Skeletal muscle cell (primary cell): ENCODE results near the gene NFILZ.
A peak's percentile ranks its signal among the peaks of the same experiment; 100 is the strongest.
"Not testable (repeated sequence)": the region's sequence is repeated elsewhere in the genome, so short reads cannot be mapped to it uniquely, and the experiment has no call there.

Source experiments
- DNase-seq: peaks from one replicate; pipeline ENCODE4 v3.0.0-alpha.2; 2010; ENCODE audit warnings: low read depth
- H3K4me3 ChIP-seq: 2 replicates; pipeline ENCODE4 v1.5.1; 2011; ENCODE audit warnings: low read depth, mild to moderate bottlenecking, control low read depth, low read length, moderate library complexity

The NFILZ gene

DNA sequence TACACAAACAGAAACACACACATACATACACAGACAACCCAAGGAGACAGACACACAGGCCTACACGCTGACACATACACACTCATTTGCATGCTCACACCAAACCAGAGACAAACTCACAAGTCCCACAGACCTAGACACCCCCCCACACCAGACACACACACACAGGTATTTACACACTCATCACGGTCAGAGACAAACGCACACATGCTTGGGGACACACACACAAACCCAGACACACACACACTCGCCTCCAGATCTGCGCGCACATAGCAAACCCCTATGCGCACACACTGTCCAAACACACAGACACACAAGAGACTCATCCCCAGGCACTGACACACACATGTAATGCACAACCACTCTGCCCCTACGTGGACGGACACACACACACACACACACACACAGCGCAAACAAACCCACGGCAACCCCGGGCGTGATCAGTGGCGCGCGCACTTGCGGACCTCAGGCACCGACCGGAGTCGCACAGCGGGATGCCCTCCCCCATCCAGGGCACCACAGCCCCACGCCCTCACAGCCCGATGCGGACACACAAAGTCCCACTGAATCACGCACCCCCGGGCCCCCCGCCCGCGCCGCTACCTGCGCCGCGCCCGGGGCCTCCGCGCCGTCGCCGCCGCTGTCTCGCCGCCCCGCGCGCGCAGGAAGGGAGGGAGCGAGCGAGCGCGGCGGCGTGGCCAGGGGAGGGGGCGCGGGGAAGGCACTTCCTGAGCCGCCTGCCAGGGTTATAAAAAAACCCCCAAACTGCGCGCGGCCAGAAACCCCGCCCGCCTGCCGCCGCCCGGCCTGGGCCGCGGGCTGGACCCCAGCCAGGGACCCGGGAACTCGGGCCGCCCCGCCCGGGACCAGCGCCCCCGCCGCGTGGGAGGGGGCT is 20.1 kb upstream of the NFILZ start, which contains the start of gene ADAMTS10:
TSS of gene ADAMTS10 (minus strand) at position 675 of the 895 bp plus-strand sequence. CDS start 5,005 bp downstream, outside the sequence.
- H3K4me3 ChIP-seq, result peak within 1 kb of the TSS; percentile 78
- no peak for DNase-seq

DNA sequence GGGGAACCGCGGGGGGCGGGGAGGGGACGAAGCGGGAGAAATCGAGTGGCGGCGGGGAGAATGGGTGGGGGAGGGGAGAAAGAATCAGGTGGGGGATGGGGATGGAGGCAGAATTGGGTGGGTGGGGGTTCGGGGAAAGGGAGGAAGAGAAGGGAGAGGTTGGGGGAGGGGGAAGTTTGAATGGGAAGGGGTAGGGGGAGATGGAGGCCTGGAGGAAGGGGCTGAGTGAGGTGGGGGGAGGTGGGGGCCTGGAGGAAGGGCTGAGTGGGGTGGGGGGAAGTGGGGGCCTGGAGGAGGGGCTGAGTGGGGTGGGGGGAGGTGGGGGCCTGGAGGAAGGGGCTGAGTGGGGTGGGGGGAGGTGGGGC is 19.5 kb upstream of the NFILZ start:
- peak overlapping the region; percentile 78 for H3K4me3 ChIP-seq
- DNase-seq, result no peak

DNA sequence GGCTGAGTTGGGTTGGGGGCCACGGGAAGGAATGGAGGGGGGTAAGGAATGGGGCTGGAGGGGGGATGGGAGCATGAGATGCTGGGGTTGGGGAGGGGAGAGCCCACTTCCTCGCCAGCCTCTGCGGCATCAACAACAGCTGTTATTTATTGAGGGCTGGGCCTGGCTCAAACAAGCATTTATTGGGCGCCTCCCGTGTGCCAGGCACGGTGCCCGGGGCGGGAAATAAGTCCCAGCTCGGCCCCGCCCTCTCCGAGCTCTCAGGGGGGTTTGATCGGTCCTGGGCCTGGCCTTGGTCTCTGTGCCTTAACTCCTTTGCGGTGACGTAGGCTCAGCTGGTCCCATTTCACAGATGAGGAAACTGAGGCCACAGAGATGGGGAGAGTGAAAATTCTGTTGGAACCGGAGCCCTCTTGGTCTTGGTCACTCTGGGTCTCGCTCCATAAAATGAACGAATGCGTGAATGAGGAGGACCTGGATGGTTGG is 19.0 kb upstream of the NFILZ start:
- DNase-seq, result no peak
- H3K4me3 ChIP-seq, result no peak overlapping the region

DNA sequence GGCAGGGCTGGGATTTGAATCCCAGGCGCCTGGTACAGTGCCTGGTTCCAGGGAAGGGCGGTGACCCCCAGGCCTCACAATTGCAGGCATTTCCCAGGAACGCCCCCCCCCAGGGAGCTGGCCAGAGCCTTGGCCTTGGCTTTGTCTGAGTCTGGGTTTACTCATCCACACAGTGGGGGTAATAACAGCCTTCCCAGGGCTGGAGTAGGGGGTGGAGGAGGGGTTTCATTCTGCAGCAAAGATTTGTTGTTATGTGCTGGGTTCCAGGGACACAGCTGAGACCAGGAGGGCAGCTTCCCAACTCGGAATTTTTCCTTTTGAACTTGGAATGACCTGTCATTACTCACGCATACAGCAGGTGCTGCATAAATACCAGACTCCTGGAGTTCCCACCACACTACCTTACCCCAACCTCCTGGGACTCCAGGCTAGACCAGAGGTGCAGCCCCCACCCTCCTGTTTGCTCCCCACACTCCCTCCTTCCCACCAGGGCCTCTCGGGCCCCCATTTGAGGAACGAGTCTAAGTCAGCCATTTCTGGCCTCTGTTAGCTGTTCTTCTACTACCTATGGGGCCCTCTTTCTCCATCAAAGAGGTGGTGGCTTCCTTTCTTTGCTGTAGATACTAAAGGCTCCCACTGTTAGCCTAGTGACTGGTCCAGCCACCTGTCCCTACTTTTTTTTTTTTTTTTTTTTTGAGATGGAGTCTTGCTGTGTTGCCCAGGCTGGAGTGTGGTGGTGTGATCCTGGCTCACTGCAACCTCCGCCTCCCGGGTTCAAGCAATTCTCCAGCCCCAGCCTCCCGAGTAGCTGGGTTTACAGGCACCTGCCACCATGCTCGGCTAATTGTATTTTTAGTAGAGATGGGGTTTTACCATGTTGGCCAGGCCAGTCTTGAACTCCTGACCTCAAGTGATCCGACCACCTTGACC is 18.3 kb upstream of the NFILZ start:
- no peak overlapping the region for H3K4me3 ChIP-seq
- DNase-seq, result peak; percentile 43

DNA sequence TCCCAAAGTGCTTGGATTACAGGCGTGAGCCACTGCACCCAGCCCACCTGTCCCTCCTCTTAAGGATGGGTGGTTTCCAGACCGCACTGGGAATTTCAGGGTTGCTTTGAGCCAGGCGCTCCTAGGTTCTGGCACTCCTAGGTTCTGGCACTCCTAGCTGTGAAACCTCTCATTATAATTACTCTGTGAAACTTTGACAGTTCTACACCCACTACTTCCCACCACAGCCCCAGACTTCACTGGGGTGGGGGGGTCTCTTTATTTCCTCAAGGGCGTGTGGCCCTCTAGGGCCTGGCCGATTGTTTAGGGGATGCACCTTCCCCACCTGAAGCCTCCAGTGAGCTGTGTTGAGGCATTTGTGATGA is 17.6 kb upstream of the NFILZ start:
- no peak overlapping the region for H3K4me3 ChIP-seq
- DNase-seq, result no peak

DNA sequence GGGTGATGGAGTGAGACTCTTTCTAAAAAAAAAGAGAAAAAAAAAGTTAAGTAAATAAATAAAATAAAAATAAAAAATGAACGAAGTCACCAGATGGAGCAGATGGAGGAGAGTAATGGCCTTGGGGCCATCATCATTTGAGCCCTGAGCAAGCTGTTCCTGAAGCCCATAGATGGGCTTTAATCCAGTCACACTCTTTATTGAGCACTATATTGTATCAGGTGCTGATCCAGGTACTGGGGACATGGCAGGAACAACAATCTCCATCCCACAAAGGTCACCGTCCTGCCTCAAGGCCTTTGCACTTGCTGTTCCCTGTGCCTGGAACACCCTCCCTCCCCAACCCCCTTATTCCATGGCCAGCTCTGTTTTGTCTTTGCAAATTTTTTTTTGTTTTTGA is 16.0 kb upstream of the NFILZ start:
- no peak for DNase-seq
- H3K4me3 ChIP-seq, result no peak overlapping the region

DNA sequence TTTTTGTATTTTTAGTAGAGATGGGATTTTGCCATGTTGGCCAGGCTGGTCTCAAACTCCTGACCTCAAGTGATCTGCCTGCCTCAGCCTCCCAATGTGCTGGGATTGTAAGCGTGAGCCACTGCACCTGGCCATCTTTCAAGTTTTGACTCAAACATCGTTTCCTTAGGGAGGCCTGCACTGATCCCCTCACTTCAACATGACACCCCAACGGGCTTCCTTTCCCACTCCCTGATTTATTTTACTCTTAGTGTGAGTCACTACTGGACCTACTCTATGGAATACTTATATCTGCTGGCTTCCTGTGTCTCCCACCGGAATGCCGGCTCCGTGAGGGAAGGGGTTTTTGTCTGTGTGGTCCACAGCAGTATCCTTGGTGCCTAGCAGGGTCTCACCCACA is 15.4 kb upstream of the NFILZ start:
- no peak for DNase-seq
- no peak overlapping the region for H3K4me3 ChIP-seq

DNA sequence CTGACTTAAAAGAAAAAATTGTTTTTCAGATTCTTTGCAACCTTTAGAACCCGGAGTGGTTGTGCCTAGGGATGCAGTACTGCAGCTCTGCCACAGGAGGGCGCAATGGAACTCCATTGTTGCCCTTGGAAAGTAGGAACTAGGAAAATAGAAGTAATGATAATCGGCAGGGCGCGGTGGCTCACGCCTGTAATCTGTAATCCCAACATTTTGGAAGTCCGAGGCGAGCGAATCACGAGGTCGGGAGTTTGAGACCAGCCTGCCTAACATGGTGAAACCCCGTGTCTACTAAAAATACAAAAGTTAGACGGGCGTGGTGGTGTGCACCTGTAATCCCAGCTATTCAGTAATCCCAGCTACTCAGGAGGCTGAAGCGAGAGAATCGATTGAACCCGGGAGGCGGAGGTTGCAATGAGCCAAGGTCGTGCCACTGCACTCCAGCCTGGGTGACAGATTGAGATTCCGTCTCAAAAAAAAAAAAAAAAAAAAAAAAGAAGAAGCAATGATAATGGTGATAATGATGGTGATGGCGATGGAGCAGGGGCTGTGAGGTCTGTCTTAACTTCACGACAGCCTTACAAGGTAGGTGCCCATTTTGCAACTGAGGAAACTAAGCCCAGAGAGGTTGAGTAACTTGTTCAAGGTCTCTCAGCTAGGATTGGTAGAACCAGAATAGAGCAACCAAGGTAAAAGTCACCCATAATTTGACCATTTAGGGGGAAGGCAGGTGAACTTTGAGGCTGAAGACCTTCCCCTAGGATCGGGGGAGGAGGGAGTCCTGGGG is 14.4 kb upstream of the NFILZ start:
- H3K4me3 ChIP-seq, result no peak overlapping the region
- no peak for DNase-seq

DNA sequence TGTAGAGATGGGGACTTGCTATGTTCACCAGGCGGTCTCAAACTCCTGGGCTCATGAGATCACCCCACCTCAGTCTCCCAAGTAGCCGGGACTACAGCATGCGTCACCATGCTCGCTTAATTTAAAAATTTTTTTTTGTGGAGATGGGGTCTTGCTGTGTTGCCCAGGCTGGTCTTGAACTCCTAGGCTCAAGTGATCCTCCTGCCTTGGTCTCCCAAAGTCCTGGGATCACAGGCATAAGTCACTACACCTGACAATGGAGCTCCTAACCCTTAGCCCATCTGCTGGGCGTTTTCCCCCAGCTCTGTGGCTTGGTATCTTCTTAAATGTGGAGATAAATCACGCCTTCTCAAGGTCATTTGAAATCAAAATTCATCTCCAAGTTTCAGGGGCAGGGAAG is 13.6 kb upstream of the NFILZ start:
- DNase-seq, result no peak
- no peak overlapping the region for H3K4me3 ChIP-seq

DNA sequence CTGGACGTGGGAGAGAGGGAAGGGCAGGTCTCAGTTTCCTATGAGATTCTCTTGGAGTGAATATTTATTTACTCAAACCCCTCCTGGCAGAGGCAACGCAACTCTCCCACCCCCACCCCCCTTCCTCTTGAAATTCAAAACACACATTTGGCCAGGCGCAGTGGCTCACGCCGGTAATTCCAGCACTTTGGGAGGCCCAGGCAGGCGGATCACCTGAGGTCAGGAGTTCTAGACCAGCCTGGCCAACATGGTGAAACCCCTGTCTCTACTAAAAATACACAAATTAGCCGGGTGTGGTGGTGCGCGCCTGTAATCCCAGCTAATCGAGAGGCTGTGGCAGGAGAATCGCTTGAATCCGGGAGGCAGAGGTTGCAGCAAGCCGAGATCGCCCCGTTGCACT is 13.1 kb upstream of the NFILZ start:
- DNase-seq, H3K4me3 ChIP-seq: not testable (repeated sequence)

DNA sequence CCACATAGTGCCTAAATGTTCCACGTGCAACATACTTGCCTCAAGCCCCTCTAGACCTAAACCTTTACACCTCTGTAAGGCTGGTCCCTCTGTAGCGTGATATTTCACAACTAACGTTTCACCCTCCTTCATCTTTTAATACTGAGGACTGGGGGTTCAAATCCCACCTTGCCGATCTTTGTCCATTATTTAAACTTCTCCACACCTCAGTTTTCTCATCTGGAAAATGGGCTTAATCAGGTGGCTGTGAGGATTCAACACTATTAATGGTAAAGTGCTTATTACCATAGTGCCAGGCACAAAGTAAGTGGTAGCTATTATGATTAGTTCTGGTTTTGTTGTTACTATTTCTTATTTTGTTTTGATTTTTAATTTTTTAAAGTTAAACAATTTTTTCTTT is 12.4 kb upstream of the NFILZ start:
- H3K4me3 ChIP-seq, result no peak overlapping the region
- DNase-seq, result no peak

DNA sequence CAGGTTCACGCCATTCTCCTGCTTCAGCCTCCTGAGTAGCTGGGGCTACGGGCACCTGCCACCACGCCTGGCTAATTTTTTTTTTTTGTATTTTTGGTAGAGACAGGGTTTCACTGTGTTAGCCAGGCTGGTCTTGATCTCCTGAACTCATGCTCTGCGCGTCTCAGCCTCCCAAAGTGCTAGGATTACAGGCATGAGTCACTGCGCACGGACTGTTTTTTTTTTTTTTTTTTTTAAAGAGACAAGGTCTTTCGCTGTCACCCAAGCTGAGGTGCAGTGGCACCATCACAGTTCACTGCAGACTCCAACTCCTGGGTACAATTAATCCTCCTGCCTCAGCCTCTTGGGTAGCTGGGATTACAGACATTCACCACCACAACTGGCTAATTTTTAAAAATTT is 11.7 kb upstream of the NFILZ start:
- H3K4me3 ChIP-seq, result no peak overlapping the region
- no peak for DNase-seq

DNA sequence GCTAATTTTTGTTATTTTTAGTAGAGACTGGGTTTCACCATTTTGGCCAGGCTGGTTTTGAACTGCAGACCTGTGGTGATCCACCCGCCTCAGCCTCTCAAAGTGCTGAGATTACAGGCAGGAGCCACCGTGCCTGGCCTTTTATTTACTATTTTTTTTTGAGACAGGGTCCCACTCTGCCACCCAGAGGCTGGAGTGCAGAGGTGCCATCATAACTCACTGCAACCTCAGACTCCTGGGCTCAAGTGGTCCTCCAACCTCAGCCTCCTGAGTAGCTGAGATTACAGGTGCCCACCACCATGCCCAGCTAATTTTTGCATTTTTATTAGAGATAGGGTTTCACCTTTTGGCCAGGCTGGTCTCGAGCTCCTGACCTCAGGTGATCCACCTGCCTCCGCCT is 7.5 kb upstream of the NFILZ start:
- H3K4me3 ChIP-seq, DNase-seq: not testable (repeated sequence)

DNA sequence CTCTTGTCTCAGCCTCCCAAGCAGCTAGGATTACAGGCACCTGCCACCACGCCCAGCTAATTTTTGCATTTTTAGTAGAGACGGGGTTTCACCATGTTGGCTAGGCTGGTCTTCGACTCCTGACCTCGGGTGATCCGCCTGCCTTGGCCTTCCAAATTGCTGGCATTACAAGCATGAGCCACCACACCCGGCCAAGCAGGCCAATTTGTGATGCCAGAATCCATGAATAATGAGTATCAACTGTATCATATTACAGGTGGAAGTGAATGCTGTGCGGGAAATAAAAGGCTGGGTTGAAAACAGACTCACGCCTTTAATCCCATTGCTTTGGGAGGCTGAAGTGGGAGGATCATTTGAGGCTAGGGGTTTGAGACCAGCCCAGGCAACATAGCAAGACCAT is 3.6 kb upstream of the NFILZ start:
- DNase-seq, result no peak
- H3K4me3 ChIP-seq, result no peak overlapping the region

DNA sequence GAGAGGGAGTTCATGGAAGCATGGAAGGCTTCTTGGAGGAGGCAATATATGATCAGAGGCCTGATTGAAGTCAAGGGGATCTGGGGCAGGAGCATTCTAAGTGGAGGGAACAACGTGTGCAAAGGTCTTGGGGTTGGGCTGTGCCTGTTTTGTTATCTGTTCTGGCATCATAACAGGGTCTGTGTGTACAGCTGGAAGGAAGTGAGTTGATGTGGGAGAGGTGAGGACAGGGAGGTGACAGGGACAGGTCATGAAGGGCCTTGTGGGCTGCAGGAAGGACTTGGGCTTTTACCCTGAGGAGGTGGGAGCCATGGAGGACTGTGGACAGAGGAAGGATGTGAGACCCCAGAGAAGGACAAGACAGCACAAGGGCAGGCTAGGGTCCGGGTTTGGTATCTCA is 1.2 kb upstream of the NFILZ start:
- no peak for DNase-seq
- no peak overlapping the region for H3K4me3 ChIP-seq

DNA sequence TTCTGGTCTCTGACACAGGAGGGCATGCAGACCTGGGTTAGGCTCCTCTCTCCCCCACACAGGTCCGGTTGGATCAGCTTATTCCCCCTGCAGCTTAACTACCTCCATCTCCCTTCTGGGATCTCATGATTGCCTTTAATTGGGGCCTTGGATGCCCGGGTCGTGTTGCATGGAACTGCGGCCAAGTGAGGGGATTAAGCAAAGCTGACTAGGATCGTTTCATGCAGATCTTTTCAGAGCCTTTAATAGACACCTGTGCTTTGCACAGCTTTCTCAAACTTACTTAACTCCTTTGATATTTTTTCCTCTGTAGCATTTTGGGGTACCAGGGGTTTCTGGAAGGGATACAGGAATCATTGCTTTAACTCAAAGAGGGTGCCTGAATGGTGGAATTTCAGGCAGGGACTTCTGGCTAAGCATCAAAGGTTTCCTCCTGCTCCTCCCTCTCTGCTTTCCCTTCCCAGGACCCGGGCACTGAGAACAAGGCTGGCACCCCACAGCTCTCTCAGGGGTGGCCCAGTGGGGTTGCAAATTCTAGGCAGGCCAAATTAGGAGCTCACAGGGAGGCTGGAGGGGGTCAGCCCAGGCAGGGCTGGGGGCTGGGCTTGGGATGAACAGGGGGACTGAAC is 477 bp downstream of the NFILZ start:
- H3K4me3 ChIP-seq, result no peak overlapping the region
- DNase-seq, result no peak

DNA sequence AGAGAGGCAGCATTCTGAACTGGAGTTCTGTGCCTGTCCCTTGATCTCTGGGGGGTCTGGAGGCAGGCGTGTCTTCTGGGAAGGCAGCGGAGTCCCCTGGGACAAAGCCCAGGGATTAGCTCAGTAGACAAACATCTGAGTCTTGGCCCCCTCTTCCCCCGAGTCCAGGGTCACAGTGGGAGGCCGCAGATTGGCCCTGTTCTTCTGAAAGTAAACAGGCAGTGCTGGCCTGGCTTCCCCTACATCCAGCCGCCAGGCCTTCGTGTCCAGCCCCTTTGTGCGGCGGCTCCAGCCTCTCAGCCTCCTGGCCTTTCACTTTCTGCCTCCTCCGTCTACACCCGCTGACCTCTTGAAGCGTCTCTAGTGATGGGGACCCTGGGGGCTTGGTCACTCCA is 989 bp downstream of the NFILZ start:
- H3K4me3 ChIP-seq, result no peak overlapping the region
- no peak for DNase-seq

DNA sequence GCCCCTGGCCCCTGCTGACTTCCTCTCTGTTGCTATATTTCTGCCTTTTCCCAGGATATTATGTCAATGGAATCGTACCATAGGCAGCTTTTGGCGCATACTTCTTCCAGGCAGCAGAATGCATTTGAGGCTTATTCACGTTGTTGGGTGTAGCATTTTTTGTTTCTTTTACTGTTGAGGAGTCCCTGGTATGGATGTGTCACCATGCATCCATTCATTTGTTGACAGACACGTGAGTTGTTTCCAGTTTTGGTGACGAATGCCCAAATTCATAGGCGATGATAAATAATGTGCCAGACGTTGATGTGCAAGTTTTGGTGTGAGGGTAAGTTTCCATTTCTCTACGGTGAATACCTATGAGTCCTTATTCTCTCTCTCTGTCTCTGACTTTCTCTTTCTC is 5.0 kb downstream of the NFILZ start:
- H3K4me3 ChIP-seq, result no peak overlapping the region
- no peak for DNase-seq

DNA sequence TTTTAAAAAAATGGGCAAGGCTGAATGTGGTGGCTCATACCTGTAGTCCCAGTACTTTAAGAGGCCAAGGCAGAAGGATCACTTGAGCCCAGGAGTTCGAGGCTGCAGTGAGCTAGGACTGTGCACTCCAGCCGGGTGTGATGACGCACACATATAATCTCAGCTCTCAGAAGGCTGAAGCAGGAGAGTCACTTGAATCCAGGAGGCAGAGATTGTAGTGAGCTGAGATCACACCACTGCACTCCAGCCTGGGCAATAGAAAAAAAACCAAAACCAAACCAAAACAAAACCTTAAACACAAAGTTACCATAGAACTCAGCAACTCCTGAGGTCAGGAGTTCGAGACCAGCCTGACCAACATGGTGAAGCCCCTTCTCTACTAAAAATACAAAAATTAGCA is 6.6 kb downstream of the NFILZ start:
- H3K4me3 ChIP-seq, DNase-seq: not testable (repeated sequence)
